Right ventricle myocardium inferior (tissue), 1 donor: Measurements from ENCODE around the gene RNF4. TPM values are rescaled to one million over a fixed set of nuclear protein-coding genes. Genes with fewer than 3 reads are reported as not detected.

ENCODE experiments used
- ATAC-seq: fragments of 200-7000 bp; cut with Tn5 transposase; one replicate; pipeline ENCODE4 v1.9.1; 2020; ENCODE audit warnings: mild to moderate bottlenecking, moderate library complexity
- DNase-seq: peaks from one replicate; pipeline ENCODE4 v3.0.0; 2021; ENCODE audit errors: missing footprints
- intact Hi-C: fragments of 100-400 bp; cut with DNase I; formaldehyde crosslinking; loops from one replicate; pipeline ENCODE4 v1.11.0; 2022
- total RNA-seq: library from RNA; stranded (reverse); fragmentation: NEBNext Ultra II Directional; extraction: Animal tissue kit (Norgen Biotek cat#: 25700); gene quantifications from one replicate; pipeline ENCODE4 v1.2.1, GENCODE V29; 2021
- donor health status: DM: no; HTN: yes; CAD: no; lungs with severe emphysema.

Gene RNF4
- total RNA-seq, 1 donor from 2014 or later = 27.2 TPM

- DNase-seq = no peak
- intact Hi-C loops = no loop called here
Measured at GRCh38 chr4:2478229-2478628, 9.3 kb downstream of the RNF4 start.

GRCh38 chr4:2480649-2481048 lies 11.7 kb downstream of the RNF4 start:
- ATAC-seq = no peak
- intact Hi-C loops = no loop called here
- no peak for DNase-seq

More at GRCh38 chr4:2478229-2478628, 9.3 kb downstream of the RNF4 start:
- ATAC-seq = no peak

GRCh38 chr4:2482192-2482591 lies 13.3 kb downstream of the RNF4 start:
- intact Hi-C loops = loop anchor here (1.0 kb wide), 1 partner anchor 13 kb away; no protein-coding TSS in a partner anchor
- no peak for ATAC-seq
- DNase-seq = no peak

- intact Hi-C loops = loop anchor here (1.0 kb wide), 1 partner anchor 13 kb away; no protein-coding TSS in a partner anchor
- DNase-seq (no peak), ATAC-seq (peak; percentile 76)
Measured at GRCh38 chr4:2482693-2483092, 13.8 kb downstream of the RNF4 start.

- intact Hi-C loops = no loop called here
- ATAC-seq = no peak
- DNase-seq = no peak
Measured at GRCh38 chr4:2483237-2483636, 14.3 kb downstream of the RNF4 start.

GRCh38 chr4:2484185-2484584 lies 15.3 kb downstream of the RNF4 start:
- ATAC-seq (no peak), DNase-seq (no peak)
- intact Hi-C loops = no loop called here

- ATAC-seq = peak; percentile 80
- intact Hi-C loops = no loop called here
- peak; percentile 92 for DNase-seq
Measured at GRCh38 chr4:2484993-2485392, 16.1 kb downstream of the RNF4 start.

GRCh38 chr4:2485956-2486355 lies 17.1 kb downstream of the RNF4 start:
- ATAC-seq (no peak), DNase-seq (no peak)
- intact Hi-C loops = no loop called here

GRCh38 chr4:2486981-2487380 lies 18.1 kb downstream of the RNF4 start:
- DNase-seq (no peak), ATAC-seq (no peak)
- intact Hi-C loops = no loop called here

- ATAC-seq = no peak
- no peak for DNase-seq
- intact Hi-C loops = no loop called here
Measured at GRCh38 chr4:2487632-2488031, 18.7 kb downstream of the RNF4 start.

GRCh38 chr4:2489081-2489805 lies 20.3 kb downstream of the RNF4 start:
- no peak for ATAC-seq
- intact Hi-C loops = no loop called here
- DNase-seq = no peak

- intact Hi-C loops = no loop called here
- no peak for DNase-seq
- no peak for ATAC-seq
Measured at GRCh38 chr4:2489841-2490552, 21.1 kb downstream of the RNF4 start.

GRCh38 chr4:2492970-2493369 lies 24.1 kb downstream of the RNF4 start:
- intact Hi-C loops = no loop called here
- no peak for DNase-seq
- ATAC-seq = no peak

- intact Hi-C loops = loop anchor here (1.0 kb wide), 1 partner anchor 13 kb away; no protein-coding TSS in a partner anchor
- peak; percentile 54 for ATAC-seq
- no peak for DNase-seq
Measured at GRCh38 chr4:2494992-2495391, 26.1 kb downstream of the RNF4 start.

GRCh38 chr4:2497324-2497723 lies 28.4 kb downstream of the RNF4 start:
- intact Hi-C loops = no loop called here
- DNase-seq (no peak), ATAC-seq (no peak)

- intact Hi-C loops = no loop called here
- no peak for ATAC-seq
- no peak for DNase-seq
Measured at GRCh38 chr4:2497931-2498330, 29.0 kb downstream of the RNF4 start.

- intact Hi-C loops = no loop called here
- DNase-seq (no peak), ATAC-seq (no peak)
Measured at GRCh38 chr4:2500547-2500946, 31.6 kb downstream of the RNF4 start.

GRCh38 chr4:2501034-2501594 lies 32.2 kb downstream of the RNF4 start:
- DNase-seq (no peak), ATAC-seq (no peak)
- intact Hi-C loops = no loop called here

- DNase-seq (no peak), ATAC-seq (no peak)
- intact Hi-C loops = loop anchor here (1.0 kb wide), 1 partner anchor 32 kb away; the partner anchor contains the start of gene FAM193A
Measured at GRCh38 chr4:2503809-2504208, 34.9 kb downstream of the RNF4 start.

- intact Hi-C loops = no loop called here
- DNase-seq (no peak), ATAC-seq (no peak)
Measured at GRCh38 chr4:2507259-2507658, 38.4 kb downstream of the RNF4 start.
